Measurements from ENCODE around the gene TNFRSF8.
"Not testable (repeated sequence)": the region's sequence is repeated elsewhere in the genome, so short reads cannot be mapped to it uniquely, and the experiment has no call there.

The TNFRSF8 gene
- 0.13 to 0.20 reads per million in 2 donors for total RNA-seq

DNA sequence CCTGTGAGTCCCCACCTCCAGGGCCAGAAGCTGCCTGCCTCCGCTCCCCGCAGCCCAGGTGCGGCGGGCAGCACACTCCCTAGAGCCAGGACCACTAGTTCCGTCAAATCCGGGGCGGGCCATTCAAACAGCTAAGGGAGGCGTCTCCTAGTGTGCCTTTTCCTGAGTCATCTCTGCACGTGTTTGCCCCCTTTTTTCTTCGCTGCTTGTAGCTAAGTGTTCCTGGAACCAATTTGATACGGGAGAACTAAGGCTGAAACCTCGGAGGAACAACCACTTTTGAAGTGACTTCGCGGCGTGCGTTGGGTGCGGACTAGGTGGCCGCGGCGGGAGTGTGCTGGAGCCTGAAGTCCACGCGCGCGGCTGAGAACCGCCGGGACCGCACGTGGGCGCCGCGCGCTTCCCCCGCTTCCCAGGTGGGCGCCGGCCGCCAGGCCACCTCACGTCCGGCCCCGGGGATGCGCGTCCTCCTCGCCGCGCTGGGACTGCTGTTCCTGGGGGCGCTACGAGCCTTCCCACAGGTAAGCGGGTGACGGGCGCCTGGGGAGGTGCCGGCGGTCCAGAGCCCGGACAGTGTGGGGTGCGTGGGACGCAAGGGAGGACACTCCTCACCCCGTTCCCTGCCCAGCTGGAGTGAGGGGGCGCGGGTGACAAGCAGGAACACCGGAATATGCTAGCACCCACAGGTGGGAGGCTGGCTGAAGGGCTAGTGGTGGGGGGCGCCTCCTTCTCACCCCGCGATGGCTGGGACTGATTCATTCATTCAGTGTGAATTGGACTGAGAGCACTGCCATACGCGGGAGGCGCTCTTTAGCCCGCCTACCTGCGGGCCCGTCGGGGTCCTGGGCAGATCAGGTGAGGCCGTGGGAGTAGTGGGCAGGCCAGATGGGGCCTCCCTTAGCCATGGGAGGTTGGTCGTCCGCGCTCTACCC, at the start of gene TNFRSF8:
Gene TNFRSF8, plus strand, starts transcription at position 163 of the 932 bp plus-strand sequence. Its CDS starts 296 bp downstream, at position 459.
- DNase-seq: no peak

DNA sequence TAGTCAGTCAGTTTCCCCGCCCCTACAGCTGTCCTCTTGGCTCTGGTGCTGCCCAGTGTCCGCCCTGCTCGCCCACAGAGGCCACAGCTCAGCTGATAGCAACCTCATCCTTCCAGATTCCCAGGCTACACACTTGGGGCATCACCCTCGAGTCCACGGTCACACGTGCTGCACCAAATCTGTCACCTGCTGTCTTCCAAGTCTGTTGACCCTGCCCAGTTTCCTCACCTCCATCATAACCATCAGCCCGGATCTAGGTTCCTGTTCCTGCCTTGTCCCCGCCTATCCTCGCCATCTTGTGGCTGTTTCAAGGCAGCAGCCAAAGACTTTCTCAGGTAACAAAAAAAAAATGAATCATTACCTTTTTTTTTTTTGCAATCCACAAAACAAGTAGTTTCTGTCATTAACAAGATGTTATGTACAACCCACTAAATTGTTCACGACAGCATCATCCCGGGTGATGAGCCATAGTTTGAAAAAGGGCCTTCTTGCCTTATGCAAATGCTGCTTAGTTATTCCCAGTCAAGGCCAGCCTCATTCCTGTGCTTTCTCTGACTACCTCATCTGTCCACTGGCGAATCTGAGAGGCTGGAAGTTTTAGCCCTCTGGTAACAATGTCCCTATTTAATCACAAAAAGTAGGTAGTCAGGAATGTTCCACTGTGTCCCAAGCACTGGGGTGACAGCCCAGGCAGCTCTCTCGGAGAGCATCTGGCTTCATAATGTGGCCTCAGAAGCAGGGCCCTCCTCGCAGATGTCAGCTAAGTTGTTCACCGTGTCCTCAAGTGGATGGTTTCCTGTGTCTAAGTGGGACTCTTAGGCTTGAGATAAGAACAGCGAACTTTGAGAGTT, 48.7 kb upstream of the TNFRSF8 start:
- DNase-seq: no peak

DNA sequence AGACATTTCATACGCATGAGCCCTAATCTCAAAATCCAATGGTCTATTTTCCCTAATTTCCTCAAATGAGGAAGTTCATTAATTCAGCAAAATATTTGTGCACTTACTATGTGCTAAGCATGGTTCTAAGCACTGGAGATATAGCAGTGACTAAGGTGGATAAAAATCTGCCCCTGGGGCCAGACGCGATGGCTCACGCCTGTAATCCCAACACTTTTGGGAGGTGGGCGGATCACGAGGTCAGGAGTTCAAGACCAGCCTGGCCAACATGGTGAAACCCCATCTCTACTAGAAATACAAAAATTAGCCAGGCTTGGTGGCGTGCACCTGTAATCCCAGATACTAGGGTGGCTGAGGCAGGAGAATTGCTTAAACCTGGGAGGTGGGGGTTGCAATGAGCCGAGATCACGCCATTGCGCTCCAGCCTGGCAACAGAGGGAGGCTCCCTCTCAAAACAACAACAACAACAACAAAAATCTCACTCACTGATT, 48.1 kb upstream of the TNFRSF8 start:
- no peak for DNase-seq

DNA sequence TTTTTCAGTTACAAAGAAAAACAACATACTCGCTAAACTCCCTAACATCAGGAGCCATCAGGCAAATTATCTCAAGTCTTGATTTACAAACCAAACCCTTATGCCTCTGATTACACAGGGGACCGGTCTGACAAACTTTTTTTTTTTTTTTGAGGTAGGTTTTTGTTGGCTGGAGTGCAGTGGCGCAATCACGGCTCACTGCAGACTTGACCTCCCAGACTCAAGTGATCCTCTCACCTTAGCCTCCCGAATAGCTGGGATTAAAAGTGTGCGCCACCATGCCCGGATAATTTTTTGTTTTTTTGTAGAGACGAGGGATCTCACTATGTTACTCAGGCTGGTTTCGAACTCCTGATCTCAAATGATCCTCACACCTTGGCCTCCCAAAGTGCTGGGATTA, 47.6 kb upstream of the TNFRSF8 start:
- DNase-seq: no peak

DNA sequence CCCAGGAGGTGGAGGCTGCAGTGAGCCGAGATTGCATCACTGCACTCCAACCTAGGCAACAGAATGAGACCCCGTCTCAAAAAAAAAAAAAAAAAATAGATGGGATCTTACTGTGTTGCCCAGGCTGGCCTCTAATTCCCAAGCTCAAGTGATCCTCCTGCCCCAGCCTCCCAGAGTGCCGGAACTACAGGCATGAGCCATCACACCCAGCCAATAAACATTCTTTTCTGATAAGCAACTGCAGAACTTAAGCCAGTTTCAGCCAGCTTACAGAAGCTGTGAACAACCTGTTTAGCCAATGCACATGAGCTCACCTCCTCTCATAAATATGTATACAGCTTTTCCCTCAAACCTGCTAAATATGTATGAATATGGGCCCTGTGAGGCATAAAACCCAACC, 46.9 kb upstream of the TNFRSF8 start:
- no peak for DNase-seq

DNA sequence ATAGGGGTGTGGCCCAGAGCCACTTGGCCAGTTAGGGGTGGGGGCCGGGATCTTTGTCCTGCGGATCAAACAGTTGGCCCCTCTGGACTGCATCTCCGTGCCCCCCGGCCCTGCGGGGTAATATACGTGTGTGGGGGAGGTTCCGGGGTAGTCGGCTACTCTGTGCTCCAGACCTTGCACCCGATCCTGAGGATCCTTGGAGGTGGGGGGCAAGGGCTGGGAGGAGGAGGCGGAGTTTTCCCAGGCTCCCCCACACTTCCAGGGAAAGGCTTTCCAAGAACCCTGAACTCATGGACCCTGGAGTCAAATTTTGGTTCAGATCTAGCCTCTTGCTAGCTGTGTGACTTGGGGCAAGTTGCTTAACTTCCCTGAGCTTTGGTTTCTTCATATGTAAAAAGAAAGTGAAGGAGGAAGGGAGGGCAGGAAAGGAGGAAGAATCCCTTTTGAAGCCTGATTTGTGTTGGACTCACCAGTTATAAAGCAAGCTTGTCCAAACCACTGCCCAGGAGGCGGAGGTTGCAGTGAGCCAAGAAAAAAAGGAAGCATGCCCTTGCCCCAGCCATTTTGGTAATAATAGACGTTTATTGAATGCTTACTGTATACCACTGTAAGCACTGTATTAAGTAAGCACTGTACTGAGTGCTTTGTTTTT, 43.1 kb upstream of the TNFRSF8 start:
- no peak for DNase-seq

DNA sequence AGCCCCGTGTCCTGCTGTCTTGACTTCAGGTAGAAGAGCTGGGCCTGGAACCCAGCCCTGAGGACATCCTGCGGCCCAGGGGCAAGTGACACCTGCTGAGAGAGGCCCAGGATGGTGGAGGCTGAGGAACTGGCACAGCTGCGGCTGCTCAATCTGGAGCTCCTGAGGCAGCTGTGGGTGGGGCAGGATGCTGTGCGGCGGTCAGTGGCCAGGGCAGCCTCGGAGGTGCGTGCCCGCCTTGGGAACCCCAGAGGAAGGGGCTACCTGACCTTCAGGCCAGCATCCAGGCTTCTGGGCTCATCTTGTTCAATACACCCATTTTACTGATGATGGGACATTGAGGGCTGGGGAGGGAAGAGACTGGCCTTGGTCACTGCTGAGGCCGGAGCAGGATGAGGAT, 41.5 kb upstream of the TNFRSF8 start:
- DNase-seq: no peak

DNA sequence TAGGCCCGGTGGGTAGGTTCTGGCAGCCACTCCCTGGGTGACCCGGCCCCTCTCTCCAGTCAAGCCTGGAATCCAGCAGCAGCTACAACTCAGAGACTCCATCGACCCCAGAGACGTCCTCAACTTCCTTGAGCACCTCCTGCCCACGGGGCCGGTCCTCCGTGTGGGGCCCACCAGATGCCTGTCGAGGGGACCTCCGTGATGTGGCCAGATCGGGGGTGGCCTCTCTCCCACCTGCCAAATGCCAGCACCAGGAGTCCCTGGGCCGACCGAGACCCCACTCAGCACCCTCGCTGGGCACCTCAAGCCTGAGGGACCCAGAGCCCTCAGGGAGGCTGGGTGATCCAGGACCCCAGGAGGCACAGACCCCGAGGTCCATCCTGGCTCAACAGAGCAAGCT, 41.1 kb upstream of the TNFRSF8 start:
- no peak for DNase-seq

DNA sequence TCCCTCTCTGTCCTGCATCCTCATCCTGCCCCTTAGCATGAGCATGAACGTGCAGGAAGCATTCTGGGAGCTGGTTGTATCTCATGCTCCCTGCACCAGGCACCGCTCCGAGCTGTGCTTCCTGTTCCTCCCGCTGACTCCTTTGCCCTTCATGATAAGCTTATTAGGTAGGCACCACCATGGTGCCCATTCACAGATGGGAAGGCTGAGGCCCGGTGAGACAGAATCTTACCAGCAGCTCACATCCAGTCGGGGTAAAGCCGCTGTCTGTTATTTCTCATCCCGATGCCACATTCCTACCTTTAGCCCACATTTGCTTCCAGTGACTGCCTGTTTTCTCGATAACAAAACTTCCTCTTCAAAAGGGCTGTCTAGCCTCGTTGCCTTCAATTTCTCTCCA, 36.5 kb upstream of the TNFRSF8 start:
- DNase-seq: no peak

DNA sequence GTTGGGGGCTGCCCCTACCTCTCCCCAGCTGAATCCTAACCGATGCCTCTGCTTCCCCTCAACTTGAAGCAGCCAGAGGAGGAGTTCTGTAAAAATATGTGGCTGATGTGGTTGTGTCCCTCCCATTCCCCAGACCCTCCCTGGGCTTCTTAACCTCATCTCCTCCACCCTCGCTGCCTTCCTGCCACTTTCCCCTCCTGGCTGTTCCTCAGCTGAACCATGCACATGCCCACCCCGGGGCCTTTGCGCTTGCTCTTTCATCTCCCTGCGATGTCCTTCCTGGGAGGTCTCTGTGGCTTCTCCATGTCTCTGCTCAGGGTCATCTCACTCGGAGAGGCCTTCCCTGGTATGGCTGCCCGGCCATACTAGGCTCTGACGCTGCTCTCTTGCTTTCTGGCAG, 34.9 kb upstream of the TNFRSF8 start:
- no peak for DNase-seq

DNA sequence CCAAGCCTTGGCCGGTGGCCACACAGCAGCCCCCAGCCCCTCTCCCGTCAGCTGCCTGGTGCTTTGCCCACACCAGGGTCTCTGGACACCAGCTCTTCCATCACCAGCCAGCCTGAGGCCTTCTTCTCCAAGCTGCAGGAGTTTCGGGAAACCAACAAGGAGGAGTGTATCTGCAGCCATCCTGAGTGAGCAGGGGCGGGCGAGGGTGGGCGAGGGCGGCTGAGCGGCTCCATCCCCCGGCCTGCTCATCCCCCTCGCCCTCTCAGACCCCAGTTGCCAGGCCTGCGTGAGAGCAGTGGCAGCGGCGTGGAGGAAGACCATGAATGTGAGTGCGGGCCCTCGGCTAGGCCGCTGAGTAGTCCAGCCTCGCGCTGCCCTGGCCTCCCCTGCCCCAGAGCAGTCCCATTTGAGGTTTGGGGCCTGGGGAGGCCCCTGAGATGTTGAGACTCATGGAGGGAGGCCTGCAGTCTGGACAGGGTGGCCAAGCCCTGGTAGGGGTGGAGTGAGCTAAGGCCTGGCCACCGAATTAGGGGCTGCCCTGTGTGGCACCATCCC, 34.1 kb upstream of the TNFRSF8 start:
- DNase-seq: no peak

DNA sequence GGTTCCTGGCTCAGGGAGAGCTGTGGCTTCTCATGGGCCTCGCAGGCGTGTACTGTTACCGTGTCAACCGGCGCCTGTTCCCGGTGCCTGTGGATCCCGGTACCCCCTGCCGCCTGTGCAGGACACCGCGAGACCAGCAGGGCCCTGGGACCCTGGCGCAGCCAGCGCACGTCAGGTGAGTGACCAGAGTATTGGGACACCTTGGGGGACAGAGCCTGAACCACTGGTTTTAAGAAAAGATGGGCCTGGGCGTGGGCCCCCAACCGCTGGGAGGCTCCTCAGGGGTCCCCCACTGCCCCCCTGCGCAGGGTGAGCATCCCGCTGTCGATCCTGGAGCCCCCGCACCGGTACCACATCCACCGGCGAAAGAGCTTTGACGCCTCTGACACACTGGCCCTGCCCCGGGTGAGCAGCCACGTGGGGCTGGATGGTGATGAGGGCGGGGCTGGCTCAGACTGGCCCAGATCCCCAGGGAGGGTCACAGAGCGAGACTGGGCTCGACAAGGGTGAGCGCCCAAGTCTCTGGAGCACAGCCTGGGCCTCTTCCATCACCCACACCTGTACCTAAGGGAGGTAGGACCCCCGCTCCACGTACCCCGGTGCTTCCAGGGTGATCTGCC, 33.3 kb upstream of the TNFRSF8 start:
- DNase-seq: no peak

DNA sequence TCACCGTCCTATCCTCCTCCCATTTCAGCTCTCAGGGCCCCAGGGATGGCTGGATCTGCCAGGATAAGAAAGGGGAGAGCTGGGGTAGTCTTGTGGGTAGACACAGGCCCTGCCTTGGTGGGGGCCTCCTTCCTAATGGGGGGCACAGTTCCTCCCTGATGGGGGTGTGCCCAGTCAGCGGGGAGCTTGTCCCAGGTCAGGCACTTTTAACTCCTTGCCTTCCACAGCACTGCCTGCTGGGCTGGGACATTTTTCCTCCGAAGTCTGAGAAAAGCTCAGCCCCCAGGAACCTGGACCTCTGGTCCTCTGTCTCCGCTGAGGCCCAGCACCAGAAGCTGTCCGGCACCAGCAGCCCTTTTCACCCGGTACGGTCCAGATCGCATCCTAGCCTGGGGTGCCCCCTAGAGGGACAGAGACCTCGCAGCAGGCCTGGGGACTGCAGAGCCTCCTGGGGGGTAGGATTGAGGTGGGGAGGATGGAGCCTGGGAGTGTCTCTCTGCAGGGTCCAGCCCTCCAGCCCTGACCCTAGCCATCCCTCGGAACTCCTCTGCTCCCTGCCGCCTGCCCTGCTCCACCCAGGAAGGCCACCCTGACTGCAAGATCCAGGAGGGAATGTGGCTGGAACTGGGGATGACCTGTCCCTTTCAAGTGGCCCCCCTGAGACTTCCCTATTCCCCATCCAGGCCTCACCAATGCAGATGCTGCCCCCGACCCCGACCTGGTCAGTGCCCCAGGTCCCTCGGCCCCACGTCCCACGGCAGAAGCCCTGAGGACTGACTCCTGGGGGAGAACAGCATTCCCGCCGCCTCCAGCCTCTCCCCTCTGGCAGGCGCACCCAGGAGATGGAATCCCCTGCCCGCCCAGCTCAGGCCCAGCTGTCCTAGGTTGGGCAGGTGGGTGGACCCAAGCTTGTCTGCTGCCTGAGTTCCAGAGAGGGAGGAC, 31.8 kb upstream of the TNFRSF8 start:
- DNase-seq: no peak

DNA sequence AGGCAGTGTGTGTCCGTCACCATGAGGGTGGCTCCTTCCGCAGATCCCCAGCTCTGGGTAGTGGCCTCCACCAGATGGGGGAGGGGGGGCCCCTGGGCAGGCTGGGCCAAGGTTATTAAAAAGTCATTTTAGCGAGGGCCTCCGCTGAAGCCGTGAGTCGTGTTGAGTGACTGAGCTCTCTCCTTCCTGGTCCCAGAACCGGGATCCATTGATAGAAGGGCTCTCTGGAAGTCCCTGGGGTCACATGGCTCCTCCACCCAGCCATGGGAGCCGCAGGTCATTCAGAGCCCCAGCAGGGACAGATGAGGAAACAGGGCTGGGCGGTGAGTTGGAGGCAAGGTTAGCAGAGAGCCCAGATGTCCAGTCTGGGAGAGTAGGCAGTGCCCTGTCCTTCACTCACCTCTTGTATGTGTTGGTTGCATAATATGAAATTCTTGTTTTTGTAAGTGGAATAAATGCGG, 30.9 kb upstream of the TNFRSF8 start:
- no peak for DNase-seq

DNA sequence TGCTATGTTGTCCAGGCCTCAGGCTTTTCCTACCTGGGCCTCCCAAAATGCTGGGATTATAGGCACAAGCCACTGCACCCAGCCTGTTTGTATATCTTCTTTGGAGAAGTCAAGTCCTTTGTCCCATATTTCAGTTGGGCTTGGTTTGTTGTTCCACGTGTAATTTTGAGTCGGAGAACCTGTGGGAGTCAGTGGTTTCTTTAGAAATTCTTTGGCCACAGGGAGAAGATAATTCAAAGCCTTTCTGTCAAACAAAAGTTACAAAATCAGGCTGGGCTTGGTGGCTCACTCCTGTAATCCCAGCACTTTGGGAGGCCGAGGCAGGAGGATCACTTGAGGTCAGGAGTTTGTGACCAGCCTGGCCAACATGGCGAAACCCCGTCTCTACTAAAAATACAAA, 29.7 kb upstream of the TNFRSF8 start:
- not testable (repeated sequence) for DNase-seq

DNA sequence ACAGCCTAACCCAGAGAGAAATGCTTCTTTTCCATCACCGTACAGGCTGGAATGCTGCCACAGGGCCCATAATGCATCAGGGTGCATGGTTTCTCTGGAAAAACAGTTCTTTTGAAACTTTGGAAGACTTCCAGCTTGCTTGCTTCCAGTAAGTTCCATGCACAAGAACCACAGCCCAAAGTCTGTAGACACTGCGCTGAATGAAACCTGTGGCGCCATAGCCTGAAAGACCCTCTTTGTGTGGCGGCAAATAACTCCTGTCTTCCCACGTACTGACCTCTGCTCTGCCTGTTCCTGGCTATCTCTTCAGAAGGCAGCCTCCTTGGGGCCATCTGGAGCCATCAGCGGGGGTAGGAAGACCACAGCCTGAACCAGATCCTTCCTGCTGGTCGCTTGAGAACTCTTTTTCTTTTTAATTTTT, 28.7 kb upstream of the TNFRSF8 start:
- DNase-seq: no peak

DNA sequence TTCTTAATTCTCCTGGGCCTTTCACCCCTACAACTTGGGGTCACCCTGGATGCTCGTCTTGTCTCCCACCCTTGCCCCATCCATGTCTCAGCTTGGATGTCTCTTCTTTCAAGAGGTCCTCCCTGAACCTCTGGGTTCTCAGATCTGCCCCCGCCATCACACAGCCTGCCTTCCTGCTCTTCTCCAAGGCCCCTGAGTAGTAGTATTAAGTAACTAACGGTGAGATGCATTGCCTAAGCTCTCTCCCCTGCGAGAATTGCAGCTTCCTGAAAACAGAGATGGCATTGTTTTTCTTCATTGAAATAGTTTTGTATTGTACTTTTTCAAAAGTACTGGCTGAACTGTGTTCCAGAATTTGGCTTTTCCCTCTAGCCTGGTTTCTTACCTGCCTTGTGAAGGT, 27.8 kb upstream of the TNFRSF8 start:
- no peak for DNase-seq

DNA sequence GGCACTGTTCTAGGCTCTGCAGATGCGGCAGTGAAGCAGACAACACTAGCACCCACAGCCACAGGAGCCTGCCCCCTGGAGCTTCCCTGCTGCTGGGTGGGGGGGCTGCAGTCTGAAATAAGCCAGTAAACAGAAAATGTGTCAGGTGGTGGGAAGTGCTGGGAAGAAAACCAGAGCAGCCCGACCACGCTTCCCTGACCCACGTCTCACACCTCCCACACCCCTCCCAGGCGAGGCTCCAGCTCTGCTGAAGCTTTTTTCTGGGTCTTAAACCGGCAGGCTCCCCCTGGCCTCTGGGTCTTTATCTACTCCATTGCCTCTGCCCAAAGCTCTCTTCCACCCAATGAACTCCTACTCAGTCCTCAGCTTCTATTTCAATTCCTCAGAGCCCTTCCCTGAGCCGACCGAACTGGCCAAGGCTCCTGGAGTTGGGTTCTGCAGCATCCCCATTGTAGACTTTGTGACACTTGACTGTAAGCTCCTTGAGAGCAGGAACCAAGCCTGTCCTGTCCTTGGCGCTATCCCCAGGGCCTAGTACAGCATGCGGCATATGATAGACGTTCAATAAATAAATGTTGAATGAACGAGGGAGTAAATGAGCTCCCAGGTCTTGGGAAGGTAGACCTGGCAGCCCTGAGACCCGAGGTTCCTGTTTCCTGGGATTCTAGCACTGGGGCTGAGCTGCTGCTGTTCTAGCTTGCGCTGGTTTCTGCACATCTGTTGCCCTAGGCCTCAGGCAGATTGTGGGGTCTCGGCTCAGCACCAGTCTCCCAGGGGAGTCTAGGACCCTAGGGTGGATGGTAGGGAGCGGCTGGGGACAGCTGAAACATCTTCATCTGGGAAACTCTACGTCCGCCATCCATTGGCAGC, 25.4 kb upstream of the TNFRSF8 start:
- DNase-seq: no peak

DNA sequence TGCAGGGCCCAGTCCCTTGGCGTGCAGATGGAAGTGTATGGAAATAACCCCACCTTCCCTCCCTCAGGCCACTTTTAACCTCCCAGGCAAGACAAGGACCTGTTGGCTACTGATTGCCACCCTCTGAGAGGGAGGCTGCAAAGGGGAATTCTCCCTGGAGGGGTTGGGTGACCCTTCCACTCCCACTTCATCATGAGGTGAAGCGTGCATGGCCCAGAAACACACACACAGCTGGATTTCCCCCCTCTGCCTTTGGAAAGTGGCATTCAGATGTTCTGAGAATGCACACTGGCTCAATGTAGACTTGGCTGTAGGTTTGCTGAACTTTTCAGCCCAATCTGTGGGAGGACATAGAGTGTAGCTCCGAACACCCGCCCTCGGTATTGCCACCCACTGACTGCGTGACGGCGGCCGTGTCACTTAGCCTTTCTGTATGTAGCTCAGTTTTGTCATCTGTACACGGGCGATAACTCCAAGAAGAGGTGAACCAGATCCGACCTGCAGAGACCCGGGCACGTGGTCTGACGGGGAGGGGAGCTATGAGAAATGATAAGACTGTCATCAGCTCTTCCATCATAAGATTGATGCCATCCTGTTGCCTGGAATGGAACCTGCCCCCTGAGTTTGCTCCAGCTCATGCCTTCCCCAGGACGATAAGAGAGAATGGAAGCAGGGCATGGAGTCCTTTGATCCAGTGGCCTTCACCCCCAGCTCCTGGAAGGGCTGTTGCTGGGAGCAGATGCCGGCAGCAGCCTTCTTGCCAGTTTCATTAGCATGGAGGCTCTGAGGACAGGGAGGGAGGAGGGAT, 24.5 kb upstream of the TNFRSF8 start:
- DNase-seq: no peak

All from activated gamma-delta T cell (primary cell).